ENCODE data around the gene AFF3. TPM values are rescaled to one million over a fixed set of nuclear protein-coding genes. Genes with fewer than 3 reads are reported as not detected.

The AFF3 gene
- total and polyA plus RNA-seq, 4 experiments from 2014 or later = 0.63 to 4.6 (median 3.6) TPM

GRCh38 chr2:100000915-100001707, 141.3 kb downstream of the AFF3 start:
- Mint-ChIP-seq H3K4me3 (peak overlapping the region; percentile 64 to 84 (median 76)), H3K27me3 (no peaks in the 10 kb centered on the region), H3K36me3 (no peaks in the 10 kb centered on the region), H3K9me3 (no peaks in the 10 kb centered on the region), H3K4me1 (peaks cover 1 to 20% (median 8%) of the 10 kb centered on the region in 4 donors), H3K27ac (peak overlapping the region in 4 of 7 donors; percentile 55 to 87 (median 78))
- Histone ChIP-seq H3K27me3 (ENCODE audit: insufficient read depth, low read length) (no peaks in the 10 kb centered on the region), H3K4me1 (ENCODE audit: insufficient read depth, low read length) (no peaks in the 10 kb centered on the region), H3K36me3 (ENCODE audit: insufficient read depth, low read length) (no peaks in the 10 kb centered on the region), H3K9me3 (ENCODE audit: control insufficient read depth in 1 of 2, low read length in 2 of 2) (no peaks in the 10 kb centered on the region), H3K4me3 (ENCODE audit: low read length in 2 of 2) (no peak overlapping the region), H3K27ac (ENCODE audit: low read depth, low read length) (no peak overlapping the region)
- POLR2A ChIA-PET (ENCODE audit: partially characterized antibody) = no interaction called here
- CTCF ChIA-PET (ENCODE audit: partially characterized antibody) = no interaction called here
- peak in 1 of 5 donors; percentile 11 for DNase-seq
- intact Hi-C loops (cut with micrococcal nuclease) = no loop called here

GRCh38 chr2:99998651-99999320, 143.6 kb downstream of the AFF3 start:
- H3K36me3 Mint-ChIP-seq = no peaks in the 10 kb centered on the region
- Histone ChIP-seq H3K9me3 (ENCODE audit: control insufficient read depth in 1 of 2, low read length in 2 of 2) (no peaks in the 10 kb centered on the region), H3K36me3 (ENCODE audit: insufficient read depth, low read length) (no peaks in the 10 kb centered on the region), H3K4me3 (ENCODE audit: low read length in 2 of 2) (no peak overlapping the region), H3K27me3 (ENCODE audit: insufficient read depth, low read length) (no peaks in the 10 kb centered on the region), H3K4me1 (ENCODE audit: insufficient read depth, low read length) (no peaks in the 10 kb centered on the region), H3K27ac (ENCODE audit: low read depth, low read length) (no peak overlapping the region)
- no peak overlapping the region for H3K27ac Mint-ChIP-seq
- peaks cover 1 to 20% (median 8%) of the 10 kb centered on the region in 4 donors for H3K4me1 Mint-ChIP-seq
- CTCF ChIA-PET (ENCODE audit: partially characterized antibody) = interaction anchor here (0.5 kb wide), 1 partner anchor 45 kb away, joined by 4 read pairs; no protein-coding TSS in a partner anchor
- no peak for DNase-seq
- H3K27me3 Mint-ChIP-seq = no peaks in the 10 kb centered on the region
- H3K9me3 Mint-ChIP-seq = no peaks in the 10 kb centered on the region
- POLR2A ChIA-PET (ENCODE audit: partially characterized antibody) = no interaction called here
- intact Hi-C loops (cut with micrococcal nuclease) = no loop called here
- no peak overlapping the region for H3K4me3 Mint-ChIP-seq

- H3K9me3 ChIP-seq (ENCODE audit: control insufficient read depth in 1 of 2, low read length in 2 of 2) = no peaks in the 10 kb centered on the region
- Mint-ChIP-seq H3K27ac (no peak overlapping the region), H3K36me3 (no peaks in the 10 kb centered on the region), H3K9me3 (no peaks in the 10 kb centered on the region), H3K4me1 (no peaks in the 10 kb centered on the region), H3K27me3 (no peaks in the 10 kb centered on the region), H3K4me3 (no peak overlapping the region)
- H3K36me3 ChIP-seq (ENCODE audit: insufficient read depth, low read length) = no peaks in the 10 kb centered on the region
- POLR2A ChIA-PET (ENCODE audit: partially characterized antibody) = no interaction called here
- intact Hi-C loops (cut with micrococcal nuclease) = no loop called here
- no peaks in the 10 kb centered on the region for H3K4me1 ChIP-seq (ENCODE audit: insufficient read depth, low read length)
- H3K27me3 ChIP-seq (ENCODE audit: insufficient read depth, low read length) = no peaks in the 10 kb centered on the region
- no peak overlapping the region for H3K4me3 ChIP-seq (ENCODE audit: low read length in 2 of 2)
- CTCF ChIA-PET (ENCODE audit: partially characterized antibody) = no interaction called here
- no peak for DNase-seq
- no peak overlapping the region for H3K27ac ChIP-seq (ENCODE audit: low read depth, low read length)
Measured at GRCh38 chr2:99989905-99990304, 152.5 kb downstream of the AFF3 start.

- no peaks in the 10 kb centered on the region for H3K4me1 Mint-ChIP-seq
- intact Hi-C loops (cut with micrococcal nuclease) = no loop called here
- ChIA-PET CTCF (ENCODE audit: partially characterized antibody) (no interaction called here), POLR2A (ENCODE audit: partially characterized antibody) (no interaction called here)
- H3K27ac ChIP-seq (ENCODE audit: low read depth, low read length) = no peak overlapping the region
- H3K4me3 ChIP-seq (ENCODE audit: low read length in 2 of 2) = no peak overlapping the region
- H3K36me3 Mint-ChIP-seq = no peaks in the 10 kb centered on the region
- no peaks in the 10 kb centered on the region for H3K4me1 ChIP-seq (ENCODE audit: insufficient read depth, low read length)
- no peak overlapping the region for H3K4me3 Mint-ChIP-seq
- no peaks in the 10 kb centered on the region for H3K9me3 ChIP-seq (ENCODE audit: control insufficient read depth in 1 of 2, low read length in 2 of 2)
- H3K27ac Mint-ChIP-seq = no peak overlapping the region
- no peaks in the 10 kb centered on the region for H3K27me3 ChIP-seq (ENCODE audit: insufficient read depth, low read length)
- no peak for DNase-seq
- no peaks in the 10 kb centered on the region for H3K36me3 ChIP-seq (ENCODE audit: insufficient read depth, low read length)
- no peaks in the 10 kb centered on the region for H3K9me3 Mint-ChIP-seq
- H3K27me3 Mint-ChIP-seq = no peaks in the 10 kb centered on the region
Measured at GRCh38 chr2:99988599-99988998, 153.8 kb downstream of the AFF3 start.

GRCh38 chr2:99987160-99987559, 155.2 kb downstream of the AFF3 start:
- POLR2A ChIA-PET (ENCODE audit: partially characterized antibody) = no interaction called here
- Histone ChIP-seq H3K27ac (ENCODE audit: low read depth, low read length) (no peak overlapping the region), H3K4me1 (ENCODE audit: insufficient read depth, low read length) (no peaks in the 10 kb centered on the region), H3K36me3 (ENCODE audit: insufficient read depth, low read length) (no peaks in the 10 kb centered on the region), H3K27me3 (ENCODE audit: insufficient read depth, low read length) (no peaks in the 10 kb centered on the region), H3K4me3 (ENCODE audit: low read length in 2 of 2) (no peak overlapping the region), H3K9me3 (ENCODE audit: control insufficient read depth in 1 of 2, low read length in 2 of 2) (no peaks in the 10 kb centered on the region)
- no peaks in the 10 kb centered on the region for H3K9me3 Mint-ChIP-seq
- intact Hi-C loops (cut with micrococcal nuclease) = no loop called here
- H3K4me3 Mint-ChIP-seq = no peak overlapping the region
- no peak overlapping the region for H3K27ac Mint-ChIP-seq
- H3K4me1 Mint-ChIP-seq = no peaks in the 10 kb centered on the region
- H3K36me3 Mint-ChIP-seq = no peaks in the 10 kb centered on the region
- no peak for DNase-seq
- CTCF ChIA-PET (ENCODE audit: partially characterized antibody) = no interaction called here
- peaks cover 0 to 2% of the 10 kb centered on the region in 2 donors for H3K27me3 Mint-ChIP-seq

GRCh38 chr2:99984799-99985515, 157.4 kb downstream of the AFF3 start:
- ChIA-PET POLR2A (ENCODE audit: partially characterized antibody) (no interaction called here), CTCF (ENCODE audit: partially characterized antibody) (no interaction called here)
- Histone ChIP-seq H3K27me3 (ENCODE audit: insufficient read depth, low read length) (no peaks in the 10 kb centered on the region), H3K36me3 (ENCODE audit: insufficient read depth, low read length) (no peaks in the 10 kb centered on the region), H3K4me3 (ENCODE audit: low read length in 2 of 2) (no peak overlapping the region), H3K9me3 (ENCODE audit: control insufficient read depth in 1 of 2, low read length in 2 of 2) (no peaks in the 10 kb centered on the region), H3K27ac (ENCODE audit: low read depth, low read length) (no peak overlapping the region), H3K4me1 (ENCODE audit: insufficient read depth, low read length) (no peaks in the 10 kb centered on the region)
- no peak for DNase-seq
- H3K27me3 Mint-ChIP-seq = peaks cover 0 to 2% of the 10 kb centered on the region in 2 donors
- peak overlapping the region in 1 of 8 donors; percentile 33 for H3K4me3 Mint-ChIP-seq
- H3K27ac Mint-ChIP-seq = no peak overlapping the region
- H3K4me1 Mint-ChIP-seq = no peaks in the 10 kb centered on the region
- no peaks in the 10 kb centered on the region for H3K36me3 Mint-ChIP-seq
- intact Hi-C loops (cut with micrococcal nuclease) = no loop called here
- H3K9me3 Mint-ChIP-seq = no peaks in the 10 kb centered on the region

- H3K27me3 ChIP-seq (ENCODE audit: insufficient read depth, low read length) = no peaks in the 10 kb centered on the region
- no peaks in the 10 kb centered on the region for H3K9me3 ChIP-seq (ENCODE audit: control insufficient read depth in 1 of 2, low read length in 2 of 2)
- peaks cover 0 to 2% of the 10 kb centered on the region in 2 donors for H3K27me3 Mint-ChIP-seq
- no peaks in the 10 kb centered on the region for H3K9me3 Mint-ChIP-seq
- ChIA-PET POLR2A (ENCODE audit: partially characterized antibody) (no interaction called here), CTCF (ENCODE audit: partially characterized antibody) (no interaction called here)
- no peak overlapping the region for H3K27ac ChIP-seq (ENCODE audit: low read depth, low read length)
- no peak overlapping the region for H3K27ac Mint-ChIP-seq
- H3K4me1 Mint-ChIP-seq = no peaks in the 10 kb centered on the region
- H3K4me3 ChIP-seq (ENCODE audit: low read length in 2 of 2) = no peak overlapping the region
- no peaks in the 10 kb centered on the region for H3K36me3 ChIP-seq (ENCODE audit: insufficient read depth, low read length)
- intact Hi-C loops (cut with micrococcal nuclease) = no loop called here
- H3K4me3 Mint-ChIP-seq = no peak overlapping the region
- H3K36me3 Mint-ChIP-seq = no peaks in the 10 kb centered on the region
- no peak for DNase-seq
- no peaks in the 10 kb centered on the region for H3K4me1 ChIP-seq (ENCODE audit: insufficient read depth, low read length)
Measured at GRCh38 chr2:99982744-99983143, 159.6 kb downstream of the AFF3 start.

All from CD4-positive, alpha-beta memory T cell (primary cell).